Naive B cell (primary cell): ENCODE measurements around the gene PLEKHJ1. TPM values are rescaled to one million over a fixed set of nuclear protein-coding genes. Genes with fewer than 3 reads are reported as not detected.
A peak's percentile ranks its signal among the peaks of the same experiment; 100 is the strongest.

Experiments
- ATAC-seq, 2 donors: fragments of 150-1000 bp; cut with Tn5 transposase; 2 replicates each; pipeline ENCODE4 v1.10.0; 2021; ENCODE audit warnings: low read depth in 2 of 2, mild to moderate bottlenecking in 2 of 2, moderate library complexity in 2 of 2
- DNase-seq: peaks from one replicate; pipeline ENCODE4 v3.0.0; 2022
- H3K27ac Mint-ChIP-seq, 6 donors: one replicate each; pipeline ENCODE4 v1.8.0; 2020 to 2022; ENCODE audit warnings: mild to moderate bottlenecking in 6 of 6, mixed read lengths in 6 of 6, moderate library complexity in 5 of 6, inconsistent platforms in 2 of 6
- H3K27me3 Mint-ChIP-seq, 3 donors: one replicate each; pipeline ENCODE4 v1.8.0; 2021 to 2022; ENCODE audit warnings: mixed read lengths in 3 of 3, mild to moderate bottlenecking in 1 of 3
- H3K36me3 Mint-ChIP-seq, 2 donors: one replicate each; pipeline ENCODE4 v1.8.0; 2020 to 2022; ENCODE audit warnings: mixed read lengths in 2 of 2, inconsistent platforms in 1 of 2, mild to moderate bottlenecking in 1 of 2
- H3K4me1 Mint-ChIP-seq, 3 donors: one replicate each; pipeline ENCODE4 v1.8.0; 2020 to 2022; ENCODE audit warnings: mixed read lengths in 3 of 3, inconsistent platforms in 1 of 3, mild to moderate bottlenecking in 1 of 3, moderate library complexity in 1 of 3
- H3K4me3 Mint-ChIP-seq, 8 donors: one replicate each; pipeline ENCODE4 v1.8.0; 2020 to 2022; ENCODE audit warnings: mild to moderate bottlenecking in 8 of 8, mixed read lengths in 8 of 8, moderate library complexity in 8 of 8, inconsistent platforms in 2 of 8
- H3K9me3 Mint-ChIP-seq, 7 donors: one replicate each; pipeline ENCODE4 v1.8.0; 2020 to 2022; ENCODE audit warnings: mixed read lengths in 7 of 7, mild to moderate bottlenecking in 5 of 7, inconsistent platforms in 2 of 7, moderate library complexity in 1 of 7
- polyA plus RNA-seq, 6 donors: library from polyadenylated mRNA; unstranded; fragments of 300-500 nt; fragmentation: Illumina TruSeq; gene quantifications; one replicate each; pipeline ENCODE4 v1.2.3, GENCODE V29; 2021; ENCODE audit warnings: low read depth in 6 of 6

PLEKHJ1 gene
- polyA plus RNA-seq, 6 donors from 2014 or later, result 98.9 to 148 (median 126) TPM

GRCh38 chr19:2274931-2275535 lies 38.9 kb upstream of the PLEKHJ1 start:
- no peak for DNase-seq
- H3K36me3 Mint-ChIP-seq, result peaks cover 0 to 17% of the 10 kb centered on the region in 2 donors

GRCh38 chr19:2274185-2274711 lies 38.1 kb upstream of the PLEKHJ1 start:
- Mint-ChIP-seq H3K4me1 (peaks cover 32 to 41% (median 39%) of the 10 kb centered on the region in 3 donors), H3K27me3 (no peaks in the 10 kb centered on the region), H3K9me3 (no peaks in the 10 kb centered on the region), H3K4me3 (peak overlapping the region in 7 of 8 donors; percentile 64 to 90 (median 82)), H3K36me3 (peaks cover 0 to 17% of the 10 kb centered on the region in 2 donors), H3K27ac (peak overlapping the region; percentile 87 to 98 (median 97))
- DNase-seq, result no peak
- ATAC-seq, result no peak

More at GRCh38 chr19:2274931-2275535, 38.9 kb upstream of the PLEKHJ1 start:
- H3K4me1 Mint-ChIP-seq, result peaks cover 32 to 41% (median 39%) of the 10 kb centered on the region in 3 donors
- H3K9me3 Mint-ChIP-seq, result no peaks in the 10 kb centered on the region
- no peaks in the 10 kb centered on the region for H3K27me3 Mint-ChIP-seq
- ATAC-seq, result no peak
- H3K4me3 Mint-ChIP-seq, result peak overlapping the region in 7 of 8 donors; percentile 19 to 82 (median 66)
- H3K27ac Mint-ChIP-seq, result peak overlapping the region; percentile 38 to 97 (median 93)

GRCh38 chr19:2273356-2274184 lies 37.4 kb upstream of the PLEKHJ1 start:
- ATAC-seq (peak; percentile 31 to 36), DNase-seq (peak; percentile 79)
- Mint-ChIP-seq H3K4me3 (peak overlapping the region; percentile 64 to 90 (median 80)), H3K27me3 (no peaks in the 10 kb centered on the region), H3K9me3 (no peaks in the 10 kb centered on the region), H3K27ac (peak overlapping the region; percentile 87 to 98 (median 97)), H3K4me1 (peaks cover 32 to 38% (median 33%) of the 10 kb centered on the region in 3 donors), H3K36me3 (peaks cover 0 to 17% of the 10 kb centered on the region in 2 donors)

GRCh38 chr19:2271234-2272103 lies 35.3 kb upstream of the PLEKHJ1 start:
- Mint-ChIP-seq H3K36me3 (peaks cover 0 to 17% of the 10 kb centered on the region in 2 donors), H3K27me3 (no peaks in the 10 kb centered on the region), H3K4me3 (peak overlapping the region; percentile 86 to 95 (median 92)), H3K9me3 (no peaks in the 10 kb centered on the region), H3K4me1 (peaks cover 36 to 44% (median 43%) of the 10 kb centered on the region in 3 donors), H3K27ac (peak overlapping the region; percentile 90 to 97 (median 96))
- ATAC-seq, result no peak
- no peak for DNase-seq

- Mint-ChIP-seq H3K27ac (peak overlapping the region; percentile 76 to 100 (median 89)), H3K9me3 (no peaks in the 10 kb centered on the region), H3K36me3 (peaks cover 0 to 17% of the 10 kb centered on the region in 2 donors), H3K4me1 (peaks cover 41 to 52% (median 52%) of the 10 kb centered on the region in 3 donors), H3K4me3 (peak overlapping the region; percentile 87 to 98 (median 94)), H3K27me3 (no peaks in the 10 kb centered on the region)
- peak; percentile 90 for DNase-seq
- peak; percentile 56 to 57 for ATAC-seq
Observed at GRCh38 chr19:2270423-2271233, 34.5 kb upstream of the PLEKHJ1 start.

- H3K9me3 Mint-ChIP-seq, result no peaks in the 10 kb centered on the region
- no peaks in the 10 kb centered on the region for H3K27me3 Mint-ChIP-seq
- H3K4me3 Mint-ChIP-seq, result peak overlapping the region; percentile 87 to 98 (median 94)
- peaks cover 0 to 17% of the 10 kb centered on the region in 2 donors for H3K36me3 Mint-ChIP-seq
- peak overlapping the region; percentile 74 to 100 (median 91) for H3K27ac Mint-ChIP-seq
- DNase-seq, result no peak
- no peak for ATAC-seq
- H3K4me1 Mint-ChIP-seq, result peaks cover 39 to 53% (median 50%) of the 10 kb centered on the region in 3 donors
Observed at GRCh38 chr19:2270157-2270422, 34.0 kb upstream of the PLEKHJ1 start.

- H3K36me3 Mint-ChIP-seq, result peaks cover 0 to 17% of the 10 kb centered on the region in 2 donors
- peak overlapping the region; percentile 94 to 100 (median 96) for H3K27ac Mint-ChIP-seq
- no peaks in the 10 kb centered on the region for H3K27me3 Mint-ChIP-seq
- peak overlapping the region; percentile 87 to 98 (median 94) for H3K4me3 Mint-ChIP-seq
- DNase-seq (peak; percentile 99), ATAC-seq (peak; percentile 63 to 69)
- no peaks in the 10 kb centered on the region for H3K9me3 Mint-ChIP-seq
- peaks cover 36 to 52% (median 46%) of the 10 kb centered on the region in 3 donors for H3K4me1 Mint-ChIP-seq
Observed at GRCh38 chr19:2269244-2270156, 33.4 kb upstream of the PLEKHJ1 start.

GRCh38 chr19:2268861-2269243 lies 32.7 kb upstream of the PLEKHJ1 start:
- Mint-ChIP-seq H3K4me1 (peaks cover 30 to 52% (median 46%) of the 10 kb centered on the region in 3 donors), H3K27ac (peak overlapping the region in 5 of 6 donors; percentile 21 to 97 (median 94)), H3K9me3 (no peaks in the 10 kb centered on the region), H3K36me3 (peaks cover 0 to 12% of the 10 kb centered on the region in 2 donors), H3K27me3 (no peaks in the 10 kb centered on the region), H3K4me3 (peak overlapping the region; percentile 87 to 98 (median 94))
- ATAC-seq (no peak), DNase-seq (no peak)

- Mint-ChIP-seq H3K36me3 (peaks cover 0 to 8% of the 10 kb centered on the region in 2 donors), H3K9me3 (no peaks in the 10 kb centered on the region), H3K27me3 (no peaks in the 10 kb centered on the region), H3K4me3 (peak overlapping the region; percentile 87 to 98 (median 94)), H3K27ac (peak overlapping the region in 4 of 6 donors; percentile 8 to 97 (median 68)), H3K4me1 (peaks cover 26 to 54% (median 45%) of the 10 kb centered on the region in 3 donors)
- DNase-seq, result no peak
- ATAC-seq, result no peak
Observed at GRCh38 chr19:2268480-2268830, 32.3 kb upstream of the PLEKHJ1 start.

GRCh38 chr19:2266183-2266993 lies 30.3 kb upstream of the PLEKHJ1 start:
- H3K36me3 Mint-ChIP-seq, result peaks cover 0 to under 1% of the 10 kb centered on the region in 2 donors
- DNase-seq (peak; percentile 71), ATAC-seq (peak; percentile 22 to 24)
- H3K4me1 Mint-ChIP-seq, result peaks cover 14 to 54% (median 31%) of the 10 kb centered on the region in 3 donors
- H3K27me3 Mint-ChIP-seq, result no peaks in the 10 kb centered on the region
- peak overlapping the region; percentile 69 to 93 (median 80) for H3K4me3 Mint-ChIP-seq
- peak overlapping the region; percentile 28 to 97 (median 90) for H3K27ac Mint-ChIP-seq
- H3K9me3 Mint-ChIP-seq, result no peaks in the 10 kb centered on the region
